RWPE2 (cell line): Measurements from ENCODE around the gene NEURL1.

Experiments
- ATAC-seq: fragments of 200-7000 bp; cut with Tn5 transposase; 3 replicates; pipeline ENCODE4 v1.9.1; 2021; ENCODE audit warnings: low read depth
- DNase-seq: peaks from one replicate; pipeline ENCODE4 v3.0.0-alpha.2; 2020; ENCODE audit warnings: low spot score
- H3K27ac ChIP-seq: fragments of 450-650 bp; 2 replicates; pipeline ENCODE4 v1.5.1; 2017; ENCODE audit warnings: mild to moderate bottlenecking; ENCODE audit not compliant: poor library complexity, severe bottlenecking
- H3K27me3 ChIP-seq: fragments of 250-450 bp; sonication (Bioruptor Pico); 2 replicates; pipeline ENCODE4 v1.5.1; 2021; ENCODE audit warnings: mild to moderate bottlenecking, moderate library complexity; ENCODE audit not compliant: insufficient read depth, poor library complexity, severe bottlenecking
- H3K36me3 ChIP-seq: fragments of 250-450 bp; sonication (Bioruptor Pico); 2 replicates; pipeline ENCODE4 v1.5.1; 2020; ENCODE audit warnings: low read depth, mild to moderate bottlenecking, moderate library complexity
- H3K4me1 ChIP-seq: fragments of 250-450 bp; sonication (Bioruptor Pico); 2 replicates; pipeline ENCODE4 v1.5.1; 2021; ENCODE audit warnings: mild to moderate bottlenecking, moderate library complexity; ENCODE audit not compliant: insufficient read depth, poor library complexity, severe bottlenecking
- H3K4me3 ChIP-seq: fragments of 250-450 bp; sonication (Bioruptor Pico); 2 replicates; pipeline ENCODE4 v1.5.1; 2021; ENCODE audit warnings: mild to moderate bottlenecking, moderate library complexity; ENCODE audit not compliant: severe bottlenecking
- H3K9me3 ChIP-seq: fragments of 250-450 bp; sonication (Bioruptor Pico); 2 replicates; pipeline ENCODE4 v1.5.1; 2021; ENCODE audit warnings: mild to moderate bottlenecking, moderate library complexity; ENCODE audit not compliant: severe bottlenecking
- TF ChIP-seq, protein P1 (sequence below): fragments of 450-650 bp; IDR thresholded peaks from one replicate; pipeline ENCODE4 v1.5.1; 2017; ENCODE audit warnings: mild to moderate bottlenecking, moderate library complexity; ENCODE audit not compliant: poor library complexity, severe bottlenecking

Gene NEURL1

DNA sequence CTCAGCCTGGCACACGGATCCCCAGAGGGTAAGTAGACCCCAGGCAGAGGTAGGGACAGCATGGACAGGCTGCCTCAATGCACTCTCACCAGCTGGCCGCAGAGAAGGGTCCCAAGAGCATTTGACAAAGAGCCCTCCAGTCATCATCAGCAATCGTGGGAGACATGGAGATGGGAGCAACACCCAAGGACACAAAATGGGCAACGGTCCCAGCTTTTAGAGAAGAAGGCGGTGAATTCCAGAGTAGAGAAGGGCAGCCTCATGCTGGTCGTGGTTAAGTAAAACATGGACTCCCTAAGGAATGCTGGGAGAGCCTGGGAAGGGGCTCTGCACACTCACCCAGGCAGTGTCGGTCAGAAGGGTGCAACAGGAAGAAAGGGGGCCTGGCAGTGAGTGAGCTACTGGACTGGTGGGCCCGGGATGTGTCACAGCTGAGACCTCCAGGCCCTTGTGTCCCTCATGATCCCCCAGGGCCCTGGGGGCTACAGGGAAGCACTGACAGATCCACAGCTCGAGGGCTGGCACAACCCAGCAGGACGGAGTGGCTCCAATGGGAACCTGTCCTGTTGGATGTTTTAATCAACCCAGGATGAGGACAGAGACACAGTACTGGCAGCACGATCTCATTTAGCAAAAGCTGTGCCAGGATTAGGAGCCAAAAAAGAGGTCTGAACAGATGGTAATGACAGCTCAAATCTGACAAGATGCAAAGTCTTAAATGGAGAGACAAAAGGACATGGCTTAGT is 147.1 kb downstream of the NEURL1 start:
- Histone ChIP-seq H3K4me1 (peaks cover 18% of the 10 kb centered on the region), H3K9me3 (no peaks in the 10 kb centered on the region), H3K36me3 (peaks cover 10% of the 10 kb centered on the region; the same call in 1 of the 2 replicates), H3K27ac (no peak overlapping the region), H3K4me3 (no peak overlapping the region), H3K27me3 (no peaks in the 10 kb centered on the region)
- no peak for ATAC-seq
- no peak for DNase-seq
- TF ChIP-seq, protein P1, sequence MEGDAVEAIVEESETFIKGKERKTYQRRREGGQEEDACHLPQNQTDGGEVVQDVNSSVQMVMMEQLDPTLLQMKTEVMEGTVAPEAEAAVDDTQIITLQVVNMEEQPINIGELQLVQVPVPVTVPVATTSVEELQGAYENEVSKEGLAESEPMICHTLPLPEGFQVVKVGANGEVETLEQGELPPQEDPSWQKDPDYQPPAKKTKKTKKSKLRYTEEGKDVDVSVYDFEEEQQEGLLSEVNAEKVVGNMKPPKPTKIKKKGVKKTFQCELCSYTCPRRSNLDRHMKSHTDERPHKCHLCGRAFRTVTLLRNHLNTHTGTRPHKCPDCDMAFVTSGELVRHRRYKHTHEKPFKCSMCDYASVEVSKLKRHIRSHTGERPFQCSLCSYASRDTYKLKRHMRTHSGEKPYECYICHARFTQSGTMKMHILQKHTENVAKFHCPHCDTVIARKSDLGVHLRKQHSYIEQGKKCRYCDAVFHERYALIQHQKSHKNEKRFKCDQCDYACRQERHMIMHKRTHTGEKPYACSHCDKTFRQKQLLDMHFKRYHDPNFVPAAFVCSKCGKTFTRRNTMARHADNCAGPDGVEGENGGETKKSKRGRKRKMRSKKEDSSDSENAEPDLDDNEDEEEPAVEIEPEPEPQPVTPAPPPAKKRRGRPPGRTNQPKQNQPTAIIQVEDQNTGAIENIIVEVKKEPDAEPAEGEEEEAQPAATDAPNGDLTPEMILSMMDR: no peak

DNA sequence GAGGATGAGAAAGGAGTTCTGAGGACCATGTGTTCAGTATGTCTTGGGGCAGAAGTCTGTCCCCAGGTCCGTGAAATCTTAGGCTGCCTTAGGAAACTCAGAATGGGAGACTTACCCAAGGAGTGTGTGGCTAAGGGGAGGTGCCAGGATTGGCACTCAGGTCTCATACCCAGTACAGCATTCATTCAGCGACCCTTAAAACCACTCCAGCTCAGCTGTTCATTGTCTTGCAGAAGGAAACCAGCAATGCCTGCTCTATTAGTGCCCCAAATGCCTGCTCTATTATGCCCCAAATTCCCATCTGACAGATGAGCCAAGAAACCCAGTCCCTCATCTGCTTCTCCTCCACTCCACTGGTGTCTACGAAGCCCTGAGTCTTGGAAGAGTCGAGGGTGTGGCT is 147.8 kb downstream of the NEURL1 start:
- H3K27ac ChIP-seq: no peak overlapping the region

More for the DNA sequence above, 147.8 kb downstream of the NEURL1 start:
- Histone ChIP-seq H3K27me3 (no peaks in the 10 kb centered on the region), H3K36me3 (peaks cover 10% of the 10 kb centered on the region; the same call in 1 of the 2 replicates), H3K9me3 (no peaks in the 10 kb centered on the region), H3K4me1 (peaks cover 21% of the 10 kb centered on the region), H3K4me3 (no peak overlapping the region)
- TF ChIP-seq, protein P1: no peak
- ATAC-seq (no peak), DNase-seq (no peak)
